ENCODE measurements around the gene SPACDR. TPM values are rescaled to one million over a fixed set of nuclear protein-coding genes. Genes with fewer than 3 reads are reported as not detected.

SPACDR gene
- total and polyA plus RNA-seq, 9 of the 15 experiments (the other 6 are each of a cell fraction or from before 2014, with no cell fraction given), result 0.07 to 0.55 (median 0.14) TPM; not detected in 1

DNA sequence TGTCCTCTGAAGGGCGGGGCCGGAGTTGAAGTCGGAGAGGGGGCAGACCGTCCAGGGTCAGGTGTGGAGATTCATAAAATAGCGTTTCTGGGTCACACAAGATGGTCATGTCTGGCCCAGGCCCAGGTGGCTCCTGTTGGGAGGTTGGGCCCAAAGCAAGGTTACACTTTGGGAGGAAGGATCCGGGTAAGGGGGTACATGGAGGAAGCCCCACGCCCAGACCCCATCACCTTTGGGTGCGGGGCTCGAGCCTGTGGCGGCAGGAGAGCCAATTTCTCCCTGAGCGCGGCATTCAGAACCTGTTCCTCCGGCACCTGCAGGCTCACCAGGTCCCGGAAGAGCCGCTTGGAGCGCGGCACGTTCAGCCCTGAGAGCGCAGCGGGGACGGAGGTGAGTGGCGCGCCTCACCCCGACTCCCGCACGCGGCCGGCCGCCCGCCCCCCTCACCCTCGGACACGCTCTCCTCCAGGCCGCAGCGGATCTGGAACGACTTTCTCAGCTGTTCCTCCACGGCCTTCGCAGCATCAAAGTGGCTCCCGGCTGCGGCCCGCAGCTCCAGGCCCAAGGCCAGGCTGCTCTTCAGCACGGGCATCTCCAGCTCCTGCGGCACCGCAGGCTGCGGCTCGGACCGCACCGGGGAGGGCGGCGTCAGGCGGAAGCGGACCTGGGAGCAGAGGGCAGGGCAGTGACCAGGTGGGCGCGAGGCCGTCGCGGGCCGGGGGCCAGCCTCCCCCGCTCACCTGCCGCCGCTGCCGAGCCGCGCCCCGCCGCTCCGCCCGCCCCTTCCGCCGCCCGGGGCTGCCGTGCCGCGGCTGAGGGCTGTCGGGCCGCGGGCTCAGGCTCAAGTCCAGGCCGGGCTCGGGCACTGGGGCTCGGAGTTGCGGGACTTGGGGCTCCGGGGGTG is 28.4 kb downstream of the SPACDR start (continued):
- TF ChIP-seq ZNF444 (CRISPR knock-in tag; IDR thresholded peaks at IDR 0.05), result peak; percentile 47; the same call in 1 of the 2 replicates
- peak; percentile 77; the same call in 1 of the 2 replicates for TF ChIP-seq HLTF (IDR thresholded peaks at IDR 0.05)
- peak; percentile 75 for TF ChIP-seq SUPT5H (IDR thresholded peaks at IDR 0.05)
- no peak for TF ChIP-seq STAG1 (CRISPR knock-in tag; IDR thresholded peaks at IDR 0.05; ENCODE audit: borderline replicate concordance)
- no peak for TF ChIP-seq TSC22D4 (tag; IDR thresholded peaks at IDR 0.05)
- TF ChIP-seq TOE1 (IDR thresholded peaks at IDR 0.05; ENCODE audit: borderline replicate concordance), result peak; percentile 41; the same call in 1 of the 2 replicates
- TF ChIP-seq TOE1 (CRISPR knock-in tag; IDR thresholded peaks at IDR 0.05; ENCODE audit: borderline replicate concordance, low read depth), result no peak
- peak; percentile 74 for TF ChIP-seq POLR2G (IDR thresholded peaks at IDR 0.05; ENCODE audit: low read depth, low read length)
- TF ChIP-seq CAMTA2 (CRISPR knock-in tag; conservative IDR thresholded peaks at IDR 0.05), result 0 out of 2 replicates have a peak, but pooled peaks have one; percentile 65
- peak; percentile 9; the same call in 1 of the 2 replicates for TF ChIP-seq ARID1B (IDR thresholded peaks at IDR 0.05)
- TF ChIP-seq, protein P1, sequence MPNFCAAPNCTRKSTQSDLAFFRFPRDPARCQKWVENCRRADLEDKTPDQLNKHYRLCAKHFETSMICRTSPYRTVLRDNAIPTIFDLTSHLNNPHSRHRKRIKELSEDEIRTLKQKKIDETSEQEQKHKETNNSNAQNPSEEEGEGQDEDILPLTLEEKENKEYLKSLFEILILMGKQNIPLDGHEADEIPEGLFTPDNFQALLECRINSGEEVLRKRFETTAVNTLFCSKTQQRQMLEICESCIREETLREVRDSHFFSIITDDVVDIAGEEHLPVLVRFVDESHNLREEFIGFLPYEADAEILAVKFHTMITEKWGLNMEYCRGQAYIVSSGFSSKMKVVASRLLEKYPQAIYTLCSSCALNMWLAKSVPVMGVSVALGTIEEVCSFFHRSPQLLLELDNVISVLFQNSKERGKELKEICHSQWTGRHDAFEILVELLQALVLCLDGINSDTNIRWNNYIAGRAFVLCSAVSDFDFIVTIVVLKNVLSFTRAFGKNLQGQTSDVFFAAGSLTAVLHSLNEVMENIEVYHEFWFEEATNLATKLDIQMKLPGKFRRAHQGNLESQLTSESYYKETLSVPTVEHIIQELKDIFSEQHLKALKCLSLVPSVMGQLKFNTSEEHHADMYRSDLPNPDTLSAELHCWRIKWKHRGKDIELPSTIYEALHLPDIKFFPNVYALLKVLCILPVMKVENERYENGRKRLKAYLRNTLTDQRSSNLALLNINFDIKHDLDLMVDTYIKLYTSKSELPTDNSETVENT (CRISPR knock-in tag; IDR thresholded peaks at IDR 0.05), result peak; percentile 68; the same call in 1 of the 2 replicates
- TF ChIP-seq, protein P2, sequence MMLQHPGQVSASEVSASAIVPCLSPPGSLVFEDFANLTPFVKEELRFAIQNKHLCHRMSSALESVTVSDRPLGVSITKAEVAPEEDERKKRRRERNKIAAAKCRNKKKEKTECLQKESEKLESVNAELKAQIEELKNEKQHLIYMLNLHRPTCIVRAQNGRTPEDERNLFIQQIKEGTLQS (IDR thresholded peaks at IDR 0.05), result no peak
- TF ChIP-seq, protein P2 (CRISPR knock-in tag; conservative IDR thresholded peaks at IDR 0.05), result 0 out of 2 replicates have a peak, but pooled peaks have one; percentile 48
- TF ChIP-seq ZBTB9 (CRISPR knock-in tag; IDR thresholded peaks at IDR 0.05), result 0 out of 2 replicates have a peak, but pooled peaks have one; percentile 15
- peak; percentile 3; the same call in 1 of the 2 replicates for TF ChIP-seq PHF8 (IDR thresholded peaks at IDR 0.05; ENCODE audit: borderline replicate concordance, low read length)
- no peak for TF ChIP-seq YY1 (IDR thresholded peaks at IDR 0.05; ENCODE audit: borderline replicate concordance in 1 of 3, control insufficient read depth in 1 of 3, extremely low read depth in 1 of 3, insufficient read depth in 3 of 3, insufficient read length in 1 of 3, insufficient replicate concordance in 2 of 3, low read depth in 1 of 3, low read length in 2 of 3)
- peak; percentile 77; a peak in 3 of 4 replicates for TF ChIP-seq SIN3A (IDR thresholded peaks at IDR 0.05; ENCODE audit: borderline replicate concordance in 2 of 2, control insufficient read depth in 1 of 2, low read depth in 2 of 2, low read length in 2 of 2)
- TF ChIP-seq EP400 (IDR thresholded peaks at IDR 0.05), result peak; percentile 69; the same call in 1 of the 2 replicates
- TF ChIP-seq ZZZ3 (IDR thresholded peaks at IDR 0.05), result no peak

All from K562 (cell line).